HepG2 (cell line): ENCODE results near the gene ZDHHC21. TPM values are rescaled to one million over a fixed set of nuclear protein-coding genes. Genes with fewer than 3 reads are reported as not detected.

ENCODE experiments used
- ATAC-seq: fragments of 200-7000 bp; cut with Tn5 transposase; 3 replicates; pipeline ENCODE4 v1.9.1; 2020; ENCODE audit warnings: mild to moderate bottlenecking, moderate library complexity
- BruUV-seq: library from RNA; stranded (reverse); fragments of 400-500 nt; replicated peaks from 2 replicates; lab custom pipeline; 2021; lab: Mats Ljungman, UMichigan
- CTCF ChIA-PET: fragments of 300-600 bp; formaldehyde crosslinking; extraction: SDS; loops from one replicate; lab custom pipeline; 2021; ENCODE audit warnings: low total read pairs, inconsistent platforms, low intra/inter-chr PET ratio; lab: Yijun Ruan, JAX
- POLR2A ChIA-PET: fragments of 350-600 bp; sonication (Branson Sonifier 250); formaldehyde crosslinking; loops from one replicate; lab custom pipeline; 2020; ENCODE audit warnings: antibody characterized with exemption, inconsistent platforms; lab: Yijun Ruan, JAX
- DNase-seq: peaks from one replicate; pipeline ENCODE4 v3.0.0-alpha.2; 2015; ENCODE audit warnings: low spot score
- FAIRE-seq: peaks from 3 replicates; lab custom pipeline; 2011; peaks lifted over from hg19 to GRCh38; lab: Jason Lieb, UNC
- H2AFZ ChIP-seq: one replicate; pipeline ENCODE4 v1.6.1; 2011; ENCODE audit warnings: low read length, inconsistent platforms
- H3K27ac ChIP-seq: fragments of 300-600 bp; 3 replicates; pipeline ENCODE4 v1.8.0; 2011; ENCODE audit warnings: mixed run types, mild to moderate bottlenecking, mixed read lengths, low read length, inconsistent platforms; ENCODE audit not compliant: insufficient read depth; ENCODE audit errors: extremely low read length
- H3K27me3 ChIP-seq, 2 experiments: fragments of 200-600 bp in 1 of 2; 2 replicates in 1 of 2; 3 replicates in 1 of 2; pipeline versions ENCODE4 v1.6.0 to v1.8.0; 2011; ENCODE audit warnings: low read length in 2 of 2, mild to moderate bottlenecking in 2 of 2, moderate library complexity in 2 of 2, inconsistent platforms in 1 of 2; ENCODE audit not compliant: insufficient read depth in 2 of 2, control insufficient read depth in 1 of 2
- H3K36me3 ChIP-seq, 2 experiments: fragments of 200-600 bp in 1 of 2; replicated peaks in 1 of 2; 2 replicates in 1 of 2; 3 replicates in 1 of 2; pipeline versions ENCODE4 v1.5.1 to v1.8.0; 2011; ENCODE audit warnings: low read length in 2 of 2, inconsistent platforms in 1 of 2; ENCODE audit not compliant: insufficient read depth in 2 of 2, control insufficient read depth in 1 of 2
- H3K4me1 ChIP-seq: 2 replicates; pipeline ENCODE4 v1.5.1; 2012; ENCODE audit warnings: low read length, inconsistent platforms; ENCODE audit not compliant: insufficient read depth
- H3K4me2 ChIP-seq: 2 replicates; pipeline ENCODE4 v1.6.0; 2011; ENCODE audit warnings: low read depth, low read length, inconsistent platforms
- H3K4me3 ChIP-seq, 3 experiments: fragments of 200-600 bp in 1 of 3; sonication (generic), shearing (Covaris generic) in 1 of 3; replicated peaks in 1 of 3; 2 replicates each; pipeline ENCODE4 v1.5.1; 2011 to 2016; ENCODE audit warnings: low read length in 3 of 3, inconsistent platforms in 2 of 3, low read depth in 2 of 3, mild to moderate bottlenecking in 2 of 3, control low read depth in 1 of 3, mixed read lengths in 1 of 3; ENCODE audit not compliant: insufficient read depth in 1 of 3
- H3K79me2 ChIP-seq: one replicate; pipeline ENCODE4 v1.6.1; 2011; ENCODE audit warnings: low read length, inconsistent platforms; ENCODE audit not compliant: insufficient read depth
- H3K9ac ChIP-seq: 2 replicates; pipeline ENCODE4 v1.6.0; 2011; ENCODE audit warnings: mild to moderate bottlenecking, low read depth, low read length, inconsistent platforms; ENCODE audit not compliant: insufficient read depth
- H3K9me3 ChIP-seq: 2 replicates; pipeline ENCODE4 v1.5.1; 2012; ENCODE audit warnings: mild to moderate bottlenecking, low read length
- H4K20me1 ChIP-seq: 2 replicates; pipeline ENCODE4 v1.6.0; 2011; ENCODE audit warnings: inconsistent platforms, mild to moderate bottlenecking, low read length, moderate library complexity; ENCODE audit not compliant: insufficient read depth
- FOXA1 ChIP-seq, 2 experiments: fragments of 450-650 bp in 1 of 2; sonication (generic) in 1 of 2; formaldehyde crosslinking in 1 of 2; IDR thresholded peaks; 2 replicates each; pipeline versions ENCODE4 v1.4.0 to v1.6.1; 2016 to 2020; ENCODE audit warnings: missing genetic modification reagents in 1 of 2
- GZF1 ChIP-seq: sonication (generic); formaldehyde crosslinking; IDR thresholded peaks from 2 replicates; pipeline ENCODE4 v1.5.1; 2020; ENCODE audit warnings: mild to moderate bottlenecking, missing genetic modification reagents
- JDP2 ChIP-seq: sonication (generic); formaldehyde crosslinking; IDR thresholded peaks from 2 replicates; pipeline ENCODE4 v1.8.1; 2022; ENCODE audit warnings: missing genetic modification reagents, borderline replicate concordance
- MAFF ChIP-seq: IDR thresholded peaks from 2 replicates; pipeline ENCODE4 v1.6.1; 2011; ENCODE audit warnings: low read depth, low read length, improper control_type of control experiment
- MAFK ChIP-seq, 2 experiments: IDR thresholded peaks in 1 of 2; conservative IDR thresholded peaks in 1 of 2; 2 replicates each; pipeline ENCODE4 v1.6.1; 2011; ENCODE audit warnings: improper control_type of control experiment in 2 of 2, low read length in 2 of 2
- PITX1 ChIP-seq: sonication (generic); formaldehyde crosslinking; IDR thresholded peaks from 2 replicates; pipeline ENCODE4 v1.5.1; 2020; ENCODE audit warnings: mild to moderate bottlenecking, missing genetic modification reagents
- TCF7L2 ChIP-seq: IDR thresholded peaks from 2 replicates; pipeline ENCODE4 v1.6.1; 2011; ENCODE audit warnings: mild to moderate bottlenecking, low read depth, low read length, moderate library complexity
- TFDP1 ChIP-seq: IDR thresholded peaks from 2 replicates; pipeline ENCODE4 v1.6.1; 2016; ENCODE audit warnings: missing compliant biosample characterization, missing genetic modification reagents, borderline replicate concordance
- ZMYM4 ChIP-seq: sonication (generic); formaldehyde crosslinking; IDR thresholded peaks from 2 replicates; pipeline ENCODE4 v1.8.1; 2023; ENCODE audit warnings: mild to moderate bottlenecking, missing genetic modification reagents
- WGBS: methylation state at CpG from one replicate; pipeline ENCODE4 v1.1.6; 2017; ENCODE audit warnings: low lambda C conversion rate; 5-methylcytosine and 5-hydroxymethylcytosine counted together
- in situ Hi-C: cut with HindIII; loops from 2 replicates; pipeline ENCODE4 v1.10.0; 2017; ENCODE audit warnings: low pct_unique_long_range_greater_than_20kb; ENCODE audit not compliant: extremely low pct_ligation_motif_present
- intact Hi-C: fragments of 100-400 bp; cut with micrococcal nuclease; formaldehyde crosslinking; loops from one replicate; pipeline ENCODE4 v1.10.0; 2022; ENCODE audit not compliant: unreplicated experiment
- polyA plus RNA-seq, 8 experiments: library from polyadenylated mRNA; depleted of rRNA in 3 of 8; stranded (reverse) in 7 of 8; unstranded in 1 of 8; fragments of >200 nt; fragmentation: Illumina TruSeq in 4 of 8; extraction: Trizol in 4 of 8; gene quantifications; 2 replicates each; pipeline versions ENCODE4 v1.2.1 to v1.2.3, GENCODE V29; 2011 to 2016; ENCODE audit warnings: low read depth in 4 of 8, missing spikeins in 1 of 8, mixed read lengths in 1 of 8; ENCODE audit not compliant: insufficient read depth in 1 of 8
- total RNA-seq, 5 experiments: library from RNA; depleted of rRNA; stranded (reverse); fragments of >200 nt; fragmentation: Illumina TruSeq; extraction: Trizol; gene quantifications; 2 replicates each; pipeline ENCODE4 v1.2.3, GENCODE V29; 2016; ENCODE audit warnings: low read depth in 1 of 5

Gene ZDHHC21
- total and polyA plus RNA-seq, 2 of the 13 experiments (the other 11 are each of a cell fraction or from before 2014, with no cell fraction given): 2.4 to 3.7 TPM

GRCh38 chr9:14593406-14593805, 99.8 kb downstream of the ZDHHC21 start:
- FAIRE-seq (no peak), ATAC-seq (no peak; the same call in 2 of the 3 replicates), DNase-seq (peak; percentile 13)
- no TSS peak for BruUV-seq
- H3K4me2 ChIP-seq: no peak overlapping the region
- H3K36me3 ChIP-seq: no peaks in the 10 kb centered on the region; a peak in 1 of 5 replicates
- POLR2A ChIA-PET: no interaction called here
- peaks cover 6% of the 10 kb centered on the region for H3K4me1 ChIP-seq
- TF ChIP-seq PITX1 (CRISPR knock-in tag) (peak; percentile 73), GZF1 (CRISPR knock-in tag) (no peak), ZMYM4 (CRISPR knock-in tag) (no peak), FOXA1 (IDR thresholded peaks at IDR 0.05) (no peak), FOXA1 (CRISPR knock-in tag; IDR thresholded peaks at IDR 0.05) (0 out of 2 replicates have a peak, but pooled peaks have one; percentile 18)
- no peaks in the 10 kb centered on the region for H3K27me3 ChIP-seq
- CTCF ChIA-PET: no interaction called here
- no peak overlapping the region for H3K9ac ChIP-seq
- no peaks in the 10 kb centered on the region for H3K9me3 ChIP-seq
- in situ Hi-C loops (no loop called here), intact Hi-C loops (no loop called here)
- no peak overlapping the region for H2AFZ ChIP-seq
- H3K79me2 ChIP-seq: no peaks in the 10 kb centered on the region
- WGBS: 42% methylated on average over 3 of the region's 3 CpGs
- no peaks in the 10 kb centered on the region for H4K20me1 ChIP-seq
- no peak overlapping the region for H3K27ac ChIP-seq
- no peak overlapping the region for H3K4me3 ChIP-seq

GRCh38 chr9:14591411-14591810, 101.8 kb downstream of the ZDHHC21 start:
- no peak for DNase-seq
- intact Hi-C loops: no loop called here
- Histone ChIP-seq H3K4me2 (no peak overlapping the region), H3K9me3 (no peaks in the 10 kb centered on the region), H3K9ac (no peak overlapping the region), H4K20me1 (no peaks in the 10 kb centered on the region), H3K27me3 (no peaks in the 10 kb centered on the region), H3K79me2 (no peaks in the 10 kb centered on the region), H2AFZ (no peak overlapping the region), H3K4me3 (no peak overlapping the region), H3K36me3 (no peaks in the 10 kb centered on the region; a peak in 1 of 5 replicates), H3K4me1 (peaks cover 6% of the 10 kb centered on the region), H3K27ac (no peak overlapping the region)
- WGBS: 87% methylated on average over 3 of the region's 3 CpGs
- no peak for ATAC-seq
- TF ChIP-seq JDP2 (CRISPR knock-in tag): no peak
- peak; percentile 10; the same call in 1 of the 2 replicates for TF ChIP-seq MAFF
- TF ChIP-seq TFDP1: no peak
- peak in 1 of 2 experiments; percentile 59; a peak in 2 of 4 replicates for TF ChIP-seq MAFK (conservative IDR thresholded peaks at IDR 0.05 in 1 of 2, IDR thresholded peaks at IDR 0.05 in 1 of 2; ENCODE audit: low read length in 2 of 2)
- no peak for TF ChIP-seq TCF7L2
- POLR2A ChIA-PET: no interaction called here
- no peak for FAIRE-seq
- CTCF ChIA-PET: no interaction called here
- in situ Hi-C loops: no loop called here
- no TSS peak for BruUV-seq
